GM23248 (cell line): Measurements from ENCODE around the gene CCSAP. TPM values are rescaled to one million over a fixed set of nuclear protein-coding genes. Genes with fewer than 3 reads are reported as not detected.

Source experiments
- DNase-seq: peaks from one replicate; pipeline ENCODE4 v3.0.0-alpha.2; 2015
- H2AFZ ChIP-seq: fragments of 200-600 bp; sonication (generic); 2 replicates; pipeline ENCODE4 v1.6.1; 2016; ENCODE audit warnings: antibody characterized with exemption
- H3F3A ChIP-seq: fragments of 200-600 bp; sonication (generic); 2 replicates; pipeline ENCODE4 v1.6.1; 2016; ENCODE audit warnings: mild to moderate bottlenecking, antibody characterized with exemption, mixed run types; ENCODE audit not compliant: insufficient read depth
- H3K27ac ChIP-seq: fragments of 200-600 bp; sonication (generic); 2 replicates; pipeline ENCODE4 v1.5.1; 2016; ENCODE audit warnings: mild to moderate bottlenecking
- H3K27me3 ChIP-seq: fragments of 200-600 bp; sonication (generic); replicated peaks from 2 replicates; pipeline ENCODE4 v1.6.1; 2016; ENCODE audit warnings: mild to moderate bottlenecking; ENCODE audit not compliant: insufficient read depth
- H3K36me3 ChIP-seq: fragments of 200-600 bp; sonication (generic); 2 replicates; pipeline ENCODE4 v1.6.1; 2016; ENCODE audit warnings: low read depth, mild to moderate bottlenecking
- H3K4me1 ChIP-seq: fragments of 200-600 bp; sonication (generic); 2 replicates; pipeline ENCODE4 v1.6.1; 2016; ENCODE audit warnings: mild to moderate bottlenecking; ENCODE audit not compliant: insufficient read depth
- H3K4me2 ChIP-seq: fragments of 200-600 bp; sonication (generic); one replicate; pipeline ENCODE4 v1.6.1; 2016; ENCODE audit warnings: mild to moderate bottlenecking; ENCODE audit not compliant: unreplicated experiment
- H3K4me3 ChIP-seq: fragments of 200-600 bp; sonication (generic); 2 replicates; pipeline ENCODE4 v1.5.1; 2016; ENCODE audit warnings: mild to moderate bottlenecking
- H3K79me2 ChIP-seq: fragments of 200-600 bp; sonication (generic); 2 replicates; pipeline ENCODE4 v1.6.1; 2016; ENCODE audit warnings: mild to moderate bottlenecking; ENCODE audit not compliant: insufficient read depth
- H3K9ac ChIP-seq: fragments of 200-600 bp; sonication (generic); 2 replicates; pipeline ENCODE4 v1.6.1; 2016; ENCODE audit warnings: mild to moderate bottlenecking
- H3K9me2 ChIP-seq: fragments of 200-600 bp; sonication (generic); 2 replicates; pipeline ENCODE4 v1.6.1; 2016; ENCODE audit warnings: mixed run types, mild to moderate bottlenecking, moderate library complexity; ENCODE audit not compliant: insufficient read depth
- H3K9me3 ChIP-seq: fragments of 200-600 bp; sonication (generic); one replicate; pipeline ENCODE4 v1.6.1; 2017; ENCODE audit warnings: low read depth
- H4K20me1 ChIP-seq: fragments of 200-600 bp; sonication (generic); 2 replicates; pipeline ENCODE4 v1.6.0; 2016; ENCODE audit not compliant: insufficient read depth
- EZH2 ChIP-seq: fragments of 200-600 bp; sonication (generic); IDR thresholded peaks from 2 replicates; pipeline ENCODE4 v1.6.1; 2018; ENCODE audit warnings: antibody characterized with exemption, mild to moderate bottlenecking; ENCODE audit not compliant: insufficient read depth, poor library complexity, severe bottlenecking
- EZH2phosphoT487 ChIP-seq: fragments of 200-600 bp; sonication (generic); IDR thresholded peaks from 2 replicates; pipeline ENCODE4 v1.6.1; 2018; ENCODE audit warnings: antibody characterized with exemption, moderate library complexity, mild to moderate bottlenecking, low read depth; ENCODE audit not compliant: insufficient read depth
- WGBS, 2 experiments: methylation state at CpG; one replicate each; pipeline ENCODE4 v1.1.6; 2015 to 2017; ENCODE audit warnings: low lambda C conversion rate in 2 of 2, low coverage in 1 of 2; ENCODE audit errors: missing lambda C conversion rate in 2 of 2; 5-methylcytosine and 5-hydroxymethylcytosine counted together
- in situ Hi-C: fragments of 300-500 bp; cut with MboI; formaldehyde crosslinking; loops from 2 replicates; pipeline ENCODE4 v1.15.0; 2020
- polyA plus RNA-seq: library from polyadenylated mRNA; unstranded; fragments of >200 nt; fragmentation: Nextera tagmentation; extraction: Ambion mirVana; gene quantifications from 2 replicates; pipeline ENCODE4 v1.2.1, GENCODE V29; 2016
- total RNA-seq: library from RNA; depleted of rRNA; stranded (reverse); fragments of >200 nt; shearing (Covaris generic); gene quantifications from 2 replicates; pipeline ENCODE4 v1.2.3, GENCODE V29; 2014

The CCSAP gene
- total and polyA plus RNA-seq, 2 experiments from 2014 or later, result 3.4 to 7.8 TPM

DNA sequence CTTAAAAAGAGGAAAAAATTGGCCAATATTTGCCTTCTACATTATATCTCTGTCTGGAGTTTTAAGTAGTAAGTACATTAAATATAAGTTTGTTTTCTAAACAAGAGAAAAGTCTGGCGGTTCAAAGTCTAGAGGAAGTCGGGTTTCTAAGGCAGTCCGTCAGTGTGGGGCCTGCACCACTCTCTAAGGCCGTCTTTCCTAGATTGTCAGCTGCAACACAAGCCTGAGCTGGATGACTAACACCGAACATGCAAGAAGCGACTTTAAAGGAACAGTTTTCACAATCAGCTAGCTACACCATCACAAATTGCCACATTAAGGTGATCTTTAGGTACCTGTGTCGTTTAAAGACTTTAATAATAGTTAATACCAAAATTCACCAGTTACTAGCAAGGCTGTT is 19.6 kb downstream of the CCSAP start:
- 97 to 98% methylated on average over 7 of the region's 7 CpGs for WGBS, 2 experiments
- no peak for DNase-seq
- Histone ChIP-seq H3K4me3 (no peak overlapping the region), H3K4me2 (no peak overlapping the region), H3K79me2 (no peaks in the 10 kb centered on the region), H4K20me1 (no peaks in the 10 kb centered on the region), H3K27me3 (no peaks in the 10 kb centered on the region), H3K4me1 (no peaks in the 10 kb centered on the region), H2AFZ (no peak overlapping the region), H3F3A (no peaks in the 10 kb centered on the region), H3K9ac (no peak overlapping the region), H3K9me2 (no peaks in the 10 kb centered on the region), H3K27ac (no peak overlapping the region), H3K9me3 (no peaks in the 10 kb centered on the region), H3K36me3 (peaks cover 14% of the 10 kb centered on the region; the same call in 1 of the 2 replicates)
- in situ Hi-C loops, result no loop called here
- no peak for TF ChIP-seq EZH2phosphoT487
- no peak for TF ChIP-seq EZH2

DNA sequence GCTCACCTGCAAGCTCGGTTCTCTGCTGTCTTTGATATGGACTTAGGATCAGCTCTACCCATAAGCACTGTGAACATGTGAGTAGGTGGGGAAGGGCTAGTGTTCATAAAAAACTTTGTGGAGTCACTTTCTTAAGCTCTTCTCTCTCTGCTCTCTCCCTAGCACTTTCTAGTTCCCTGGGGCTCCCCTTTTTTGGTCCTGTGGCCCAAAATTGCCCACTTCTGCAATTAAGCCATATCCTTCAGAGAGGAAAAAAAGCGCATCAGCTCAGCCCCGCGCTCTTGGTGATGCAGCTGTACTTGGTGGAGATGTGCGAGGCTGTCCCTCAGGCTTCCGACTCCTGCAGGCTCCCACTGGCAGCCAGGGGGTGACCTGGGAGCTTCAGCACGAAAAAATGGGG is 23.4 kb downstream of the CCSAP start:
- H3K27ac ChIP-seq, result no peak overlapping the region
- H3F3A ChIP-seq, result no peaks in the 10 kb centered on the region
- H4K20me1 ChIP-seq, result no peaks in the 10 kb centered on the region
- H3K4me2 ChIP-seq, result no peak overlapping the region
- WGBS, 2 experiments, result 85 to 87% methylated on average over 7 of the region's 7 CpGs
- H3K9me3 ChIP-seq, result no peaks in the 10 kb centered on the region
- no peaks in the 10 kb centered on the region for H3K27me3 ChIP-seq
- TF ChIP-seq EZH2, result no peak
- in situ Hi-C loops, result no loop called here
- no peak overlapping the region for H3K4me3 ChIP-seq
- peaks cover 14% of the 10 kb centered on the region; the same call in 1 of the 2 replicates for H3K36me3 ChIP-seq
- H2AFZ ChIP-seq, result no peak overlapping the region
- no peaks in the 10 kb centered on the region for H3K79me2 ChIP-seq
- H3K9me2 ChIP-seq, result no peaks in the 10 kb centered on the region
- no peak overlapping the region for H3K9ac ChIP-seq
- DNase-seq, result no peak
- no peaks in the 10 kb centered on the region for H3K4me1 ChIP-seq

- H3K27ac ChIP-seq, result no peak overlapping the region
- H3K4me1 ChIP-seq, result no peaks in the 10 kb centered on the region
- no peaks in the 10 kb centered on the region for H3F3A ChIP-seq
- 87 to 90% methylated on average over 4 of the region's 4 CpGs for WGBS, 2 experiments
- in situ Hi-C loops, result no loop called here
- H4K20me1 ChIP-seq, result no peaks in the 10 kb centered on the region
- no peak overlapping the region for H3K9ac ChIP-seq
- H2AFZ ChIP-seq, result no peak overlapping the region
- DNase-seq, result no peak
- H3K9me2 ChIP-seq, result no peaks in the 10 kb centered on the region
- H3K79me2 ChIP-seq, result no peaks in the 10 kb centered on the region
- peaks cover 7% of the 10 kb centered on the region; the same call in 1 of the 2 replicates for H3K36me3 ChIP-seq
- TF ChIP-seq EZH2phosphoT487, result no peak
- TF ChIP-seq EZH2, result no peak
- H3K4me2 ChIP-seq, result no peak overlapping the region
- no peaks in the 10 kb centered on the region for H3K27me3 ChIP-seq
- H3K9me3 ChIP-seq, result no peaks in the 10 kb centered on the region
- no peak overlapping the region for H3K4me3 ChIP-seq
These were observed 24.8 kb downstream of the CCSAP start for GRCh38 chr1:229318056-229318455.

- Histone ChIP-seq H3K79me2 (no peaks in the 10 kb centered on the region), H2AFZ (no peak overlapping the region), H3K27me3 (no peaks in the 10 kb centered on the region), H4K20me1 (no peaks in the 10 kb centered on the region), H3K9me3 (no peaks in the 10 kb centered on the region), H3K4me3 (no peak overlapping the region), H3K4me1 (no peaks in the 10 kb centered on the region), H3F3A (no peaks in the 10 kb centered on the region), H3K27ac (no peak overlapping the region), H3K36me3 (0 out of 2 replicates have a peak, but pooled peaks cover 7% of the 10 kb centered on the region), H3K4me2 (no peak overlapping the region), H3K9ac (no peak overlapping the region), H3K9me2 (no peaks in the 10 kb centered on the region)
- TF ChIP-seq EZH2 (no peak), EZH2phosphoT487 (no peak)
- in situ Hi-C loops, result no loop called here
- no peak for DNase-seq
- WGBS, 2 experiments, result 73 to 78% methylated on average over 2 of the region's 2 CpGs
These were observed 26.7 kb downstream of the CCSAP start for GRCh38 chr1:229316166-229316565.

GRCh38 chr1:229310833-229311232 is 32.0 kb downstream of the CCSAP start:
- H2AFZ ChIP-seq, result no peak overlapping the region
- WGBS, 2 experiments, result 84 to 90% methylated on average over 6 of the region's 6 CpGs
- H4K20me1 ChIP-seq, result no peaks in the 10 kb centered on the region
- in situ Hi-C loops, result no loop called here
- H3K27me3 ChIP-seq, result no peaks in the 10 kb centered on the region
- no peaks in the 10 kb centered on the region for H3K9me2 ChIP-seq
- H3K27ac ChIP-seq, result no peak overlapping the region
- H3K36me3 ChIP-seq, result 0 out of 2 replicates have a peak, but pooled peaks cover 7% of the 10 kb centered on the region
- H3K79me2 ChIP-seq, result no peaks in the 10 kb centered on the region
- DNase-seq, result no peak
- H3K9ac ChIP-seq, result no peak overlapping the region
- no peaks in the 10 kb centered on the region for H3K4me1 ChIP-seq
- no peak overlapping the region for H3K4me2 ChIP-seq
- no peak overlapping the region for H3K4me3 ChIP-seq
- no peaks in the 10 kb centered on the region for H3F3A ChIP-seq
- TF ChIP-seq EZH2 (no peak), EZH2phosphoT487 (no peak)
- no peaks in the 10 kb centered on the region for H3K9me3 ChIP-seq
